Measurements from ENCODE around the gene FAM180A. TPM values are rescaled to one million over a fixed set of nuclear protein-coding genes. Genes with fewer than 3 reads are reported as not detected.

Gene FAM180A
- total and polyA plus RNA-seq, 2 experiments from 2014 or later, result not detected

- H3K27me3 ChIP-seq, result no peaks in the 10 kb centered on the region
- no peak for DNase-seq (ENCODE audit: low read depth in 1 of 2, low spot score in 1 of 2)
- no peak overlapping the region for H3K4me3 ChIP-seq
- H3K36me3 ChIP-seq, result no peaks in the 10 kb centered on the region
- no peak overlapping the region for H3K27ac ChIP-seq
- H3K9me3 ChIP-seq (ENCODE audit: low read depth), result no peaks in the 10 kb centered on the region
- H3K4me1 ChIP-seq (ENCODE audit: low read depth), result no peaks in the 10 kb centered on the region
- TF ChIP-seq CTCF (IDR thresholded peaks at IDR 0.05; ENCODE audit: low read depth, low read length), result no peak
Measured at GRCh38 chr7:135786911-135787310, 38.3 kb upstream of the FAM180A start.

GRCh38 chr7:135785065-135785464 is 36.5 kb upstream of the FAM180A start:
- no peak for TF ChIP-seq CTCF (IDR thresholded peaks at IDR 0.05; ENCODE audit: low read depth, low read length)
- DNase-seq (ENCODE audit: low read depth in 1 of 2, low spot score in 1 of 2), result no peak
- H3K4me3 ChIP-seq, result no peak overlapping the region
- no peak overlapping the region for H3K27ac ChIP-seq
- no peaks in the 10 kb centered on the region for H3K36me3 ChIP-seq
- no peaks in the 10 kb centered on the region for H3K9me3 ChIP-seq (ENCODE audit: low read depth)
- no peaks in the 10 kb centered on the region for H3K4me1 ChIP-seq (ENCODE audit: low read depth)
- no peaks in the 10 kb centered on the region for H3K27me3 ChIP-seq

- H3K4me3 ChIP-seq, result no peak overlapping the region
- no peaks in the 10 kb centered on the region for H3K36me3 ChIP-seq
- no peaks in the 10 kb centered on the region for H3K27me3 ChIP-seq
- no peak overlapping the region for H3K27ac ChIP-seq
- no peaks in the 10 kb centered on the region for H3K9me3 ChIP-seq (ENCODE audit: low read depth)
- no peaks in the 10 kb centered on the region for H3K4me1 ChIP-seq (ENCODE audit: low read depth)
- DNase-seq (ENCODE audit: low read depth in 1 of 2, low spot score in 1 of 2), result no peak
- TF ChIP-seq CTCF (IDR thresholded peaks at IDR 0.05; ENCODE audit: low read depth, low read length), result no peak
Measured at GRCh38 chr7:135784013-135784412, 35.4 kb upstream of the FAM180A start.

DNA sequence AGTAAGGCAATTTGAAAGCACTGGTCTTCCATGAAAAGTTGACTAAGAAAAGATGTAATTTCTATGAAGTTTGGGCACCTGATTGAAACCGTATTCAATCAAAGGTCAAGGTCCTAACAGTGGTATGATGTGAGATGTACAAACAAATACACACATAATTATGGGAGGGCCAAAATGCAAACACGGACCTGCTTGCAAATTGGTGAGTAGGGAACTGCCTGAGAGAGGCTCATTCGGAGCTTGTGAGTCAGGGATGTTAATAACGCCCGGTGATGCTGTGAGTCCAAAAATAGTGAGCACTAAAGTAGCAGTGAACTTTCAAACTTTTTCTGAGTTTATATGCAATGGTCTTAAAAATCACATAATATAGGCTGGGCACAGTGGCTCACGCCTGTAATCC is 34.2 kb upstream of the FAM180A start:
- no peak for TF ChIP-seq CTCF (IDR thresholded peaks at IDR 0.05; ENCODE audit: low read depth, low read length)
- Histone ChIP-seq H3K27me3 (no peaks in the 10 kb centered on the region), H3K4me3 (no peak overlapping the region), H3K36me3 (no peaks in the 10 kb centered on the region), H3K9me3 (ENCODE audit: low read depth) (no peaks in the 10 kb centered on the region), H3K27ac (no peak overlapping the region), H3K4me1 (ENCODE audit: low read depth) (no peaks in the 10 kb centered on the region)
- DNase-seq (ENCODE audit: low read depth in 1 of 2, low spot score in 1 of 2), result no peak

GRCh38 chr7:135782377-135782776 is 33.8 kb upstream of the FAM180A start:
- no peaks in the 10 kb centered on the region for H3K9me3 ChIP-seq (ENCODE audit: low read depth)
- TF ChIP-seq CTCF (IDR thresholded peaks at IDR 0.05; ENCODE audit: low read depth, low read length), result no peak
- no peaks in the 10 kb centered on the region for H3K36me3 ChIP-seq
- H3K27me3 ChIP-seq, result no peaks in the 10 kb centered on the region
- no peak overlapping the region for H3K27ac ChIP-seq
- no peak for DNase-seq (ENCODE audit: low read depth in 1 of 2, low spot score in 1 of 2)
- H3K4me3 ChIP-seq, result no peak overlapping the region
- H3K4me1 ChIP-seq (ENCODE audit: low read depth), result no peaks in the 10 kb centered on the region
